GM23338 (cell line): ENCODE results near the gene SLC66A3. TPM values are rescaled to one million over a fixed set of nuclear protein-coding genes. Genes with fewer than 3 reads are reported as not detected.

Experiments used
- ATAC-seq: fragments of 200-7000 bp; cut with Tn5 transposase; 3 replicates; pipeline ENCODE4 v1.9.1; 2020
- DNase-seq: peaks from one replicate; pipeline ENCODE4 v3.0.0-alpha.2; 2015; ENCODE audit warnings: low spot score
- H2AFZ ChIP-seq: fragments of 200-600 bp; sonication (generic); 2 replicates; pipeline ENCODE4 v1.8.0; 2016; ENCODE audit warnings: antibody characterized with exemption, mild to moderate bottlenecking, moderate library complexity
- H3F3A ChIP-seq: fragments of 200-600 bp; sonication (generic); replicated peaks from 2 replicates; pipeline ENCODE4 v1.8.0; 2017; ENCODE audit warnings: antibody characterized with exemption, mixed run types, low read depth
- H3K27ac ChIP-seq: fragments of 200-600 bp; sonication (generic); 2 replicates; pipeline ENCODE4 v1.6.1; 2016; ENCODE audit warnings: low read depth
- H3K27me3 ChIP-seq: fragments of 200-600 bp; sonication (generic); 2 replicates; pipeline ENCODE4 v1.8.0; 2016; ENCODE audit warnings: mild to moderate bottlenecking, mixed run types, moderate library complexity; ENCODE audit not compliant: insufficient read depth
- H3K36me3 ChIP-seq: fragments of 200-600 bp; sonication (generic); 2 replicates; pipeline ENCODE4 v1.8.0; 2016; ENCODE audit warnings: mild to moderate bottlenecking; ENCODE audit not compliant: insufficient read depth
- H3K4me1 ChIP-seq: fragments of 200-600 bp; sonication (generic); 2 replicates; pipeline ENCODE4 v1.8.0; 2016; ENCODE audit warnings: mild to moderate bottlenecking, moderate library complexity; ENCODE audit not compliant: insufficient read depth
- H3K4me2 ChIP-seq: fragments of 200-600 bp; sonication (generic); 2 replicates; pipeline ENCODE4 v1.7.1; 2017; ENCODE audit warnings: mixed run types
- H3K4me3 ChIP-seq: fragments of 200-600 bp; sonication (generic); 2 replicates; pipeline ENCODE4 v1.6.1; 2016; ENCODE audit warnings: mixed run types
- H3K79me2 ChIP-seq: fragments of 200-600 bp; sonication (generic); replicated peaks from 2 replicates; pipeline ENCODE4 v1.8.0; 2017; ENCODE audit warnings: mild to moderate bottlenecking; ENCODE audit not compliant: insufficient read depth
- H3K9me2 ChIP-seq: fragments of 200-600 bp; sonication (generic); 2 replicates; pipeline ENCODE4 v1.8.0; 2017; ENCODE audit not compliant: insufficient read depth
- H4K20me1 ChIP-seq: fragments of 200-600 bp; sonication (generic); replicated peaks from 2 replicates; pipeline ENCODE4 v1.8.0; 2017; ENCODE audit warnings: mild to moderate bottlenecking; ENCODE audit not compliant: insufficient read depth
- H3K27ac Mint-ChIP-seq: 2 replicates; pipeline ENCODE4 v1.8.0; 2020; ENCODE audit warnings: inconsistent platforms, mild to moderate bottlenecking, moderate library complexity, mixed read lengths
- H3K27me3 Mint-ChIP-seq: 3 replicates; pipeline ENCODE4 v1.8.0; 2022; ENCODE audit warnings: low read depth, mild to moderate bottlenecking, moderate library complexity, mixed read lengths, inconsistent platforms; ENCODE audit not compliant: insufficient read depth, poor library complexity
- H3K36me3 Mint-ChIP-seq: 3 replicates; pipeline ENCODE4 v1.8.0; 2021; ENCODE audit warnings: low read depth, mild to moderate bottlenecking, inconsistent platforms, moderate library complexity, mixed read lengths
- H3K4me1 Mint-ChIP-seq: 3 replicates; pipeline ENCODE4 v1.8.0; 2020; ENCODE audit warnings: mild to moderate bottlenecking, inconsistent platforms, mixed read lengths
- H3K4me3 Mint-ChIP-seq: 3 replicates; pipeline ENCODE4 v1.8.0; 2021; ENCODE audit warnings: moderate library complexity, mild to moderate bottlenecking, inconsistent platforms, mixed read lengths
- H3K9me3 Mint-ChIP-seq: 3 replicates; pipeline ENCODE4 v1.8.0; 2020; ENCODE audit warnings: moderate library complexity, mild to moderate bottlenecking, inconsistent platforms, mixed read lengths
- CTCF ChIP-seq, 2 experiments: fragments of 200-600 bp in 1 of 2; sonication (generic) in 1 of 2; conservative IDR thresholded peaks; 2 replicates each; pipeline versions ENCODE4 v1.5.1 to v1.6.1; 2016 to 2017; ENCODE audit warnings: antibody characterized with exemption in 2 of 2, low read depth in 2 of 2, mild to moderate bottlenecking in 2 of 2, moderate library complexity in 1 of 2
- ETS1 ChIP-seq: IDR thresholded peaks from 2 replicates; pipeline ENCODE4 v1.6.1; 2016; ENCODE audit warnings: antibody characterized with exemption
- JUNB ChIP-seq: IDR thresholded peaks from one replicate; pipeline ENCODE4 v1.6.1; 2016; ENCODE audit warnings: antibody characterized with exemption; ENCODE audit not compliant: unreplicated experiment
- NANOG ChIP-seq: IDR thresholded peaks from 2 replicates; pipeline ENCODE4 v1.6.1; 2016; ENCODE audit warnings: antibody characterized with exemption, borderline replicate concordance
- ZNF114 ChIP-seq: fragments of 250-450 bp; sonication (Bioruptor Pico); IDR thresholded peaks from 2 replicates; pipeline ENCODE4 v1.5.0; 2020; ENCODE audit warnings: mild to moderate bottlenecking, moderate library complexity
- ZNF331 ChIP-seq: fragments of 250-450 bp; sonication (Bioruptor Pico); IDR thresholded peaks from 2 replicates; pipeline ENCODE4 v1.5.0; 2020; ENCODE audit warnings: low read depth, mild to moderate bottlenecking, moderate library complexity
- ZNF462 ChIP-seq: fragments of 250-450 bp; sonication (Bioruptor Pico); IDR thresholded peaks from 2 replicates; pipeline ENCODE4 v1.5.0; 2020; ENCODE audit warnings: mild to moderate bottlenecking, moderate library complexity
- polyA plus RNA-seq: library from polyadenylated mRNA; unstranded; fragments of >200 nt; fragmentation: Nextera tagmentation; extraction: Ambion mirVana; gene quantifications from 2 replicates; pipeline ENCODE4 v1.2.1, GENCODE V29; 2016
- total RNA-seq: library from RNA; depleted of rRNA; stranded (reverse); fragments of >200 nt; shearing (Covaris generic); gene quantifications from 2 replicates; pipeline ENCODE4 v1.2.3, GENCODE V29; 2014

SLC66A3 gene
- total and polyA plus RNA-seq, 2 experiments from 2014 or later: 13.7 to 18.4 TPM

- TF ChIP-seq ZNF462 (CRISPR knock-in tag) (no peak), CTCF (conservative IDR thresholded peaks at IDR 0.05; ENCODE audit: low read depth in 2 of 2) (no peak)
Measured at GRCh38 chr2:11200651-11201050, 45.4 kb downstream of the SLC66A3 start (continued).

GRCh38 chr2:11201969-11202368 is 46.7 kb downstream of the SLC66A3 start:
- H4K20me1 ChIP-seq: no peaks in the 10 kb centered on the region
- H3K4me1 Mint-ChIP-seq: no peaks in the 10 kb centered on the region
- no peaks in the 10 kb centered on the region for H3F3A ChIP-seq
- no peaks in the 10 kb centered on the region for H3K9me2 ChIP-seq
- H2AFZ ChIP-seq: no peak overlapping the region
- H3K36me3 Mint-ChIP-seq: peaks cover 18% of the 10 kb centered on the region; the same call in 2 of the 3 replicates
- H3K4me1 ChIP-seq: no peaks in the 10 kb centered on the region
- H3K27ac Mint-ChIP-seq: no peak overlapping the region
- H3K27me3 Mint-ChIP-seq: no peaks in the 10 kb centered on the region
- no peaks in the 10 kb centered on the region for H3K9me3 Mint-ChIP-seq
- DNase-seq (no peak), ATAC-seq (no peak)
- H3K4me2 ChIP-seq: no peak overlapping the region
- H3K79me2 ChIP-seq: no peaks in the 10 kb centered on the region
- peaks cover 12% of the 10 kb centered on the region; the same call in 1 of the 2 replicates for H3K36me3 ChIP-seq
- H3K27me3 ChIP-seq: no peaks in the 10 kb centered on the region
- no peak overlapping the region for H3K4me3 Mint-ChIP-seq
- H3K4me3 ChIP-seq: no peak overlapping the region
- no peak overlapping the region for H3K27ac ChIP-seq
- TF ChIP-seq ZNF462 (CRISPR knock-in tag) (no peak), ZNF114 (CRISPR knock-in tag) (no peak), NANOG (no peak), ZNF331 (CRISPR knock-in tag) (no peak), JUNB (no peak), ETS1 (no peak)
